Adrenal gland (tissue), 5 donors: ENCODE measurements around the gene EVPLL.

Experiments used
- POLR2A ChIP-seq, 2 donors: fragments of 450-650 bp; IDR thresholded peaks; one replicate each; pipeline ENCODE4 v1.6.1; 2017; ENCODE audit warnings: antibody characterized with exemption in 2 of 2, mild to moderate bottlenecking in 2 of 2, moderate library complexity in 1 of 2
- TF ChIP-seq, protein P1 (sequence below), 6 experiments: fragments of 450-650 bp in 4 of 6; fragments of 200-600 bp in 2 of 6; sonication (generic) in 1 of 6; IDR thresholded peaks; 1 replicate in 5 of 6; 2 replicates in 1 of 6; pipeline versions ENCODE4 v1.5.1 to v1.8.0; 2016 to 2021; ENCODE audit warnings: antibody characterized with exemption in 6 of 6, mild to moderate bottlenecking in 2 of 6, moderate library complexity in 1 of 6
- donor health status: DM: no; HTN: no; CAD: no.

GRCh38 chr17:18356624-18357023 is 21.0 kb upstream of the EVPLL start:
- TF ChIP-seq, protein P1, sequence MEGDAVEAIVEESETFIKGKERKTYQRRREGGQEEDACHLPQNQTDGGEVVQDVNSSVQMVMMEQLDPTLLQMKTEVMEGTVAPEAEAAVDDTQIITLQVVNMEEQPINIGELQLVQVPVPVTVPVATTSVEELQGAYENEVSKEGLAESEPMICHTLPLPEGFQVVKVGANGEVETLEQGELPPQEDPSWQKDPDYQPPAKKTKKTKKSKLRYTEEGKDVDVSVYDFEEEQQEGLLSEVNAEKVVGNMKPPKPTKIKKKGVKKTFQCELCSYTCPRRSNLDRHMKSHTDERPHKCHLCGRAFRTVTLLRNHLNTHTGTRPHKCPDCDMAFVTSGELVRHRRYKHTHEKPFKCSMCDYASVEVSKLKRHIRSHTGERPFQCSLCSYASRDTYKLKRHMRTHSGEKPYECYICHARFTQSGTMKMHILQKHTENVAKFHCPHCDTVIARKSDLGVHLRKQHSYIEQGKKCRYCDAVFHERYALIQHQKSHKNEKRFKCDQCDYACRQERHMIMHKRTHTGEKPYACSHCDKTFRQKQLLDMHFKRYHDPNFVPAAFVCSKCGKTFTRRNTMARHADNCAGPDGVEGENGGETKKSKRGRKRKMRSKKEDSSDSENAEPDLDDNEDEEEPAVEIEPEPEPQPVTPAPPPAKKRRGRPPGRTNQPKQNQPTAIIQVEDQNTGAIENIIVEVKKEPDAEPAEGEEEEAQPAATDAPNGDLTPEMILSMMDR (IDR thresholded peaks at IDR 0.05) = no peak
- no peak for TF ChIP-seq POLR2A (IDR thresholded peaks at IDR 0.05)
